NCI-H82 treated with DMSO at 0.1 percent for 48 hours (cell line): ENCODE measurements around the gene DUSP6.
A peak's percentile ranks its signal among the peaks of the same experiment; 100 is the strongest.

Experiments used
- DNase-seq: peaks from one replicate; lab custom pipeline; 2025; ENCODE audit not compliant: unreplicated experiment; lab: John Stamatoyannopoulos, UW

Gene DUSP6, protein sequence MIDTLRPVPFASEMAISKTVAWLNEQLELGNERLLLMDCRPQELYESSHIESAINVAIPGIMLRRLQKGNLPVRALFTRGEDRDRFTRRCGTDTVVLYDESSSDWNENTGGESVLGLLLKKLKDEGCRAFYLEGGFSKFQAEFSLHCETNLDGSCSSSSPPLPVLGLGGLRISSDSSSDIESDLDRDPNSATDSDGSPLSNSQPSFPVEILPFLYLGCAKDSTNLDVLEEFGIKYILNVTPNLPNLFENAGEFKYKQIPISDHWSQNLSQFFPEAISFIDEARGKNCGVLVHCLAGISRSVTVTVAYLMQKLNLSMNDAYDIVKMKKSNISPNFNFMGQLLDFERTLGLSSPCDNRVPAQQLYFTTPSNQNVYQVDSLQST

DNA sequence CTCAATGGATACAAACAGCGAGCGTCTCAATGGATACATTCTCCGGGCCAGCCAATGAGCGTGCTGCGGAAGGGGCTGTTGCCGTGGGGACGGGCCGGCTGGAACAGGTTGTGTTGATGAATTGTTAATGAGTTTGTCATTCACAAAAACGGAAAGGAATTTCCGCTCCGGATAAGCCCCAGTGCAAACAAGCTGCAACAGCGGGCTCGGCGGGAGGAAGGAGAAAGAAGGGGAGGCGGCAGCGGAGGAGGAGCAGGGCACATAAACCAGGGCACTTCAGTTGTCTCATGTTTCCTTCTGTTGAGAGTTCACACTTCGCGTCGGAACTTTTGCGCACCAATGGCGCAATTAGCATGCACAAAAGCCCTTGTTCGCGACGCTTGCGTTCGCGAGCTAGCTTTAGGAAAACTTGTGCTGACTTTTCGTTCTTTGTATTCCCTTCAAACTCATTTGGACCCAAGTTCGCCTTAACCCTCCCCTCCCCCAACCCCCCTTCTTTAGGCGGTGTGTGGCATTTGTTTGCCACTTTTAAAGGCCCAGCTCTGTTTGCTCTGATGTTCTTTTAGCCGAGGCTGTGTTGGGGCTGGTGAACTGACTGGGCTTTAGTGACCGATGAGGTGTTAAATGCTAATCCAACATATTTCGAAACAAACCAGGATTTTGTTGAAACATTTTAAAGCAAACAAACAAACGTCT is at the start of gene DUSP6:
TSS of gene DUSP6 (minus strand) at position 10 of the 696 bp plus-strand sequence. CDS start 462 bp downstream, outside the sequence.
- peak; percentile 88 for DNase-seq

DNA sequence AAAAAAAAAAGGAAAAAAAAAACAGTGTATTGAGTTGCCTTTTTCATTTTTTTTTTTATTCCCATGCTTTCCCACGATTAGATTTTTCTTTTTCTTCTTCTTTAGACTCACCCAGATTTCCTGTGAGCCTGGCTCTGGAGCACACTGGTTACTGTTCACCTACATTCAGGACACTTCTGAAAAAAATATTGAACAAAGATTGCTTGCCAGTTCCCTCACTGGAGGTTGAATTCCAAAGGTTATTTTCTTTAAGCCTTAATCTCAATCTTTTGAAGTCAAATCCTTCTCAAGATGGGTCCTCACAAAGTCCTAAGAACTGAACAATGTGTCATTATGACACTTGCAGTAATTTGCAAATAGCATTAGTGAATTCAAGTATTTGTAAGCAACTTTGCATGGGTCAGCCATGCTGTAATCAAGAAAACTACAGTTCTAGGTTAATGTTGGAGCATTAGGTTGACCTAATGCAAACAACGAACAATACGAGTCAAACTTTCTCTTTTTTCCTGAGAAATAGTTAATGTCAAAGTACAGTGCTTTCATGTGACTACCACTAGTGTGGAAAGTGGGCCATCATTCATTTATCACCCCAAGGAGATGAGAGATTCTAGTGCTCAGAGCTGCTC is 49.2 kb upstream of the DUSP6 start:
- DNase-seq: no peak

DNA sequence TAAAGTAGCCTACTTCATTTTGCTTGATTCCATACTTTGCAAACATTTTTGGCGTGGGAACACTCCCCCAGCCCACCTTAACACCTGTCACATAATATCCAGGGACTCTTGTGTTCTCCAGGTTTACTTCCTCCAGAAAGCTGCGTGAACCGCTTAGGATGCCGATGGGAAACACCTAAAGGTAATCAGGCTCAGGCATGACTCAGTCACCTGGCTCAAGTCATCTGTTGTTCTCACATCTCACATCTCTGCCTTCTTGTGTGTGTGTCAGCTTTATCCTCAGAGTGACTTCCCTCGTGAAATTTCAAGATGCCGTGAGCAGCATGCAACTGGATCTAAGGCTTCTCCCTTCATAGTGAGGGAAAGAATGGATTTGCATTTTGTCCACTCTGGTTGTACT is 48.1 kb upstream of the DUSP6 start:
- no peak for DNase-seq

DNA sequence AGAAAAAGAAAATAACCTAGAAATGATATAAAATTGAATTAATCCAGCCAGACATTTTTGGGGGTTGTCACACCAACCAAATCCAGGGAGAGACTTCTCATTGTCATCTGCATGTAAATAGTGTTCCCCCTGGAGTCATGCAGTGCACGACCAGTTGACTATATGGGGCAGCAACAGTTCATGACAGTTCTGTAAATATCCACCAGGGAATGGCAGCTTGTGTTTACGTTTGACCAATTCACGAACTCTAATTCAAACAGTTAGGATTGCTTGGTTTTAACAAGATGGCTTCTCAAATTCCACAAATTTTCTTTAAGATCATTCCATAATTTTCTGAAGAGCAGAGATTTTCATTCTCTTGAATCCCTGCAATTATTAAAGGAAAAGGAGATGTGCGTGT is 43.4 kb upstream of the DUSP6 start:
- DNase-seq: no peak

DNA sequence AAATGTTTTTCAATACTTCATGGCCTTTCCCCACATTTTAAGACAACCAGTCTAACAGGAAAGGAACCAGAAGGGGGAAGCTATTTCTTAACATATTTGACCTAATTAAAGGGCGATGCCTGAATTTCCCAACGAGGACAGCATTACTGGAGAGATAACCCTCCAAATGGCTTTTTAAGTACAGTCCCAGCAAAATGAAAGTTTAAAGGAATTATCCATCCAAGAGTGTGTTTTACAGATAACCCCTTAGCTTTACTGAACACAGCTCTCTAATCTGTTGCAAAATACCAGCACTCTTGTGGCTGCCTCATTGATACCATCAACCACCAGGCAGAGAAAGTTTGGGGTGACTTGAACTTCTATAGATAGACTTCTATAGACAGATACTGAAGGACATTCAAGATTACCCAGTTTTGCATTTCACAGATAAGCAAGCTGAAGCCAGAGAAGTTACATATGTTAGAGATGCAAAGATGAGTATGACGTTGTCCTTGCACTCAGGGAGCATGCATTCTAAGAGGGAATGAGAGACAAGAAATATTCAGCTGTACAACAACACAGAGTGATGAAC is 41.3 kb upstream of the DUSP6 start:
- DNase-seq: no peak

DNA sequence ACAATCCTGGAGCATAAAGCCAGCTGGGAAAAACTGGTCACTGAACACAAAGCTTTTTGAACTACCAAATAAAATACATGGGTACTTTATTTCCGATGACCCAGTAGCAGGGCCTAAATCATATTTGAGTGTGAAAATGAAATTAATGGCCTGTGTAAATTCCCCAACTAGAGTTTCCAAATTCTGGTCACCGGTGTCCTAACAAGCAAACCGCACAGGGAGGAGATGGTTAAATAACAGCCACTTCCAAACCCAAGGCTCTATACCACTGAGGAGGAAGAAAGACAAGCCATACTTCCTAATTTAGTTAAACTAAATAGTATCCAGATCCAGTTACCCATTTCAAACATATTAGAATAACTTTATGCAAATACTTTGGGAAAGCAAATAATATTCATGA is 40.1 kb upstream of the DUSP6 start:
- DNase-seq: no peak

DNA sequence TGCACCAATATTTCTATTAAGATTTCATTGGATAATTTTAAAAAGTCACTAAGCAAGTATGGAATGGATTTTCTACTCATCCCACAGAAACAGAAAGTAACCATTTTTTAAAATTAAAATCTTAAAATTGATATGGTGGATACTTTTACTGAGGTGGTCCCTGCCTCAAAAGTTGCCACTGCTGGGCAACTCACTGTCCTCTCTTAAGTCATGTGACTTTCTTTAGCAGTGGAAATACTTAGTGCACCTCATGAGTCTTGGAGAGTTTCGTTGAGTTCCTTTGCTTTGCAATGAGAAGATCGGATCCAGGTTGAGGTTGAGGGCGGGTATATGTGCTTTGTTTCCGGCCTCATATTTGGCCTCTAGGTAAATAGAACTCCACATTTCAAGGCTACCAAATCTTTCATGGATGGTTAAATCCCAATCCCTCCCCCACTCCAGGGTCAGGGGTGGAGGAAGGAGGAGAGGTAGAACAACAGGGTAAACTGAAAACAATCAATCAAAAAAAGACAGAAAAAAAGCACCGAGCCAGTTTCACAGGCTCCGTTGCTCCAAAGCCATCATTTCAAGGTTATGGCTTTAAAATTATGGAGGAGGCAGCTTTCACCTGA is 39.5 kb upstream of the DUSP6 start:
- DNase-seq: no peak

DNA sequence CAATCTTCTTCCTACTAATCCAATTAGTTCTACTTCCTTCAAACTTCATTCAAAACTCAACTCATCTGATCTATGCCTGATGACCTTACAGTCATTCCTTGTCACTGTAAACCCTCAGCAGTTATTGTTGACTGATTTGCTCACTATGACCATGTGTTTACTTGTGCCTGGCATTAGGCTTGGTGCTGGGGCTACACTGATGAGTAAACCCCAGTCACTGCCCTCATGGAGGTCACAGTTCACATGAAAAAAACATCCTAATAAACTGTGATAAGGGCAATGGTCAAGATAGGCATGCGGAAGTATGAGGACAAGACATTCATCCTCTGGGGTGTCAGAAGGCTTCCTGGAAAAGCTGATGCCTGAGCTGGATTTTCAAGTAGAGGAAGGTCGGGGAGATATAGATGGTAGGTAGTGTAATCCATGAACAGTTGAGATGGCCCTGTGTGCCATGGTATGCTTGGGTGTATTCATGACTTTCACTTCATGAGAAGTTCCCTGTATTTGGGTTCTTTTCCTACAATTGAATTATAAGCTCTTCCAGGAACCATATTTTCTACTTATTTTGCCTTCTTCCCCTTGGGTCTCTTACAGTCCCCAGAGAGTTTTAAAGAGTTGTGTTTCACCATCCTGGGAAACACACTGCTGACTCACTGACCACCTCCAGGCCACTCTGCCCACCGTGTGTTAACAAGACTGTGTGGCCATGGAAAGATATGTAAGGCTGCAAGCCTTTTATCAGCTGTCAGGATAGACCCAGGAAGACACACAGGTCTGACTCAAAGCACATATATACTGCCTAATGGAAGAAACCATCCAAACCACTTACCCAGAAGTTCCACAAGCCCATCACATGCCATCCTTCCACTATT is 38.7 kb upstream of the DUSP6 start:
- no peak for DNase-seq

DNA sequence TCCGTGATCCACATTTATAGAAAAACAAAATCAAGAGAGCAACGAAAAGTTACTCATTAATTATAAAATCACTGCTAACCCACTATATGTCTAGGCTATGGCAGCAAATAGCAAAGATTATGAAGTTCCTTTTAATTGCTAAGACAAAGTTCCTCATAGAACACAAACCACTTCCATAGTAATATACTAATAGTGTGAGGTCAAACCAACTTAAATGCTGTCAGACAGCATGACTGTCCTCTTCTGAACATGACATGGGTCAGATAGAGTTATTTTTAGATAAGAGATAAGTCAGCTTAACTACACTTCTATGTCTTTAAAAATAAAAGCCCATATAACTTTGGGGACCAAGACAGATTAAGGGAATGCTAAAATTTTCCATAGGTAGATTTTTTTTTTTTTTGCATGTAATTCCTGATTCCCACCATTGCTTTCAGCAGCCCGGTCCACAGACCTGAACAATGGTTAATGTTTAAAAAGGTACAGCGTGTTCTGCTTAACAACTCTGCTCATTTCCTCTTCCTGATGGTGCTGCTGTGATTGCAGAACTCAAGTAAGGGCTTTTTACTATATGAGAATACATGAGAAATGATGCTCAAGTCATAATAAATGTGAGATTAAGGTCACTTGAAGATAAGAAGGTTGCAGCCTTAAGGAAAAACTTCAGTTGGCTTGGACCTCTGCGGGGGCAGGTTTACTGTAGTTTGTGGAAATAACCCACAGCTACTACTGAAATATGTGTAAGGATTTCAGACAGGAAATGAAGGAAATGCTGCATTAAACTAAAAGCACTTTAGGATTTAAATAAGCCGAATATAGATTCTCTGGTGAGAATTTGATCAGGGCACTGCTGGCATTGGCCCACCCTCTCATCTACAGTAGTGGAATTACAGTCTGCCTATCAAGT is 37.7 kb upstream of the DUSP6 start:
- DNase-seq: no peak

DNA sequence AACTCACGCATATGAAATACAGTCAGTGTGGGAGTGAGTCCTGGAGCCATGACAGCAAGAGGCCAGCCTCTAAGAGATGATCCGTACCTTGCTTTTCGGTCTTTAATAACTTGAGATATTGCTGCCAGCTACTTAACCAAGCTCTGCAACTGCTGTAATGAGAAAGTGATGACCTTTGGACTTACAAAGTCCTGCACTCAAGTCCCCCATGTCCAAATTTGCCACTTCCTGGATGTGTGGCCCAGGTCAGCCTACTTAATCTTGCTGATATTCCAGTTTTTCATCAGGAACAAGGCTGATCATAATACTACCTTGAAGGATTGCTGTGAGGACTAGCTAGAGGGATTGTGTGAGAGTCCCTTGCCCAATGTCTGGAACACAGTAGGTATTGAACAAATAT is 33.8 kb upstream of the DUSP6 start:
- DNase-seq: no peak

DNA sequence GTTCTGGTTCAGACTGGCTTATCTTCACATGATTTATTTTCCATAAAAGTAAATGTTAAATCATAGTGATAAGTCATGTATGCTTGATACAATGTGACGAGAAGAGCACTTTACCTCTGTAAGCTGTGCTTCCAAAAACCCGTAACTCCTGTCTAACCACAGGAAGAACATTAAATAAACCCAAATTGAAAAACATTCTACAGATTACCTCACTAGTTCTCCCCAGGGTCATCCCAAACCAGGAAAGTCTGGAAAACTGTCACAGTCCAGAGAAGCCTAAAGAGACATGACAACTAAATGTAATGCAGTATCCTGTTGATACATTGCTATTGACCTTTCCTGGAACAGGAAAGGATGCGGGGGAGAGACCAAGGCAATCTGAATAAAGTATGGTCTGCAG is 32.5 kb upstream of the DUSP6 start:
- no peak for DNase-seq

DNA sequence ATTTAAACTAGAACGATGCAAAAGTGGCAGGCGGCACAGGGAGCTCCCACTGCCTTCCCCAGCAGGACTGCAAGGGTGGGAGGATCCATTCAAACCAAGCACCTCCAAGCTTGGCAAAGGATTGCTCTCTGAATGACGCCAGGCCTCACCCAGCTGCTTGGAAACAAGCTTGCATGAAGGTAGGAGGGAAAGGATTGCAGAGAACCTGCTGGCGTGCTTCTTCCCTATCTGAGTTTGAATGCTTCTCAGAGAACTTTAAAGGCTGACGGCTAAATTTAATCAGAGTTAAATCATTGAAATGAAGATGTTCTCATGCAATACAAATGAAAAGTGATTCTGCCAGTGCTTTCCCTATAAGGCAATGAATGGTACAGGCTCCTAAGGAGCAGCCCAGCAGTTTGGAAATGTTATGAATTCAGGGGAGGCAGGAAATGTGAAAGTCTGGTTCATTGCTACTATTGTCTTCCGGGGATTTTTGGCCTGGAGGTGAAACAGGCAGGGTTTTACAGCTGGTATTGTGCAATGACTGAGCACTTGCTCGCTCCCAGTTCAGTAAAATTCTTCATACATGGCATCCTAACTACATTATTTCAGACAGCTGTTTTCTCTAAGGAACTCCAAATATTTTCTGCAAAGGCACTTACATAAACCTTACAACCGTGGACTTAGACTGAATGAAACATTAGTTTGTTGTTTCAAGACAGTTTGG is 31.9 kb upstream of the DUSP6 start:
- no peak for DNase-seq

DNA sequence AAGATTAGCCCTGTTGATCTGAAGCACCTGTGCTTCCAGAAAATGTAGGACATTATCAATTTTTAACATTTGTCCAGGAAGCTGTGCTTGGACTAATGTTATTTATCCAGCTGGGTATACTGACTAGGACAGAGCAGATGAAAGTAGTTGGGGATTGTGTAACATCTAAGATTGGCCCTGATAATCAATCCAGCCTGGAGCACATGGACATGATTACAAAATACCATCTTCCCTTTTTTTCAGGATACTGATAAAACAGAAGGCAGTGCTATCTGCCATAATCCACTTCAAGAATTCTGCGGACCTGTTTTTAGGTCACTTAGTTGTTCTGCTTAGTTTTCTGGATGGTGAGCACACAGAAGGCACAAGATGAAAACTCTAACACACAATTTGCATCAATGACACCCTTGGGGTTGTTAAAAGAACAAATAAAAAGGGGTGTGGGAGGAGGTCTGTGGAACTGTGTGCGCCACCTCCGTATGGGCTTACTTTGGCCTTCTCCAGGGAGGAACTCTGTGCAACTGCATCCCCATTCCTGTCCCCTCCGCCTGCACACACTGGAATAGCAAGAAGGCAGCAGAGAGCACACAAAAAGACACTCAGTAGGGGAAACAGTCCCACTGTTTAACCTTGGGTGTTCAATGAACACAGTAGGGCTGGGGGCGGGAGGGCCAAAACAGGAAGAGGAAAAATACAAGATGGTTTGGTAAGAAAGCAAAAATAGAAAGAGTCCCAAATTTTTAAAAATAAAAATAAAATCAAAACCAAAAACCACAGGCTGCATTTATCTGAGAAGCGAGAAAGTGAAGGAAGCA is 31.1 kb upstream of the DUSP6 start:
- DNase-seq: no peak

DNA sequence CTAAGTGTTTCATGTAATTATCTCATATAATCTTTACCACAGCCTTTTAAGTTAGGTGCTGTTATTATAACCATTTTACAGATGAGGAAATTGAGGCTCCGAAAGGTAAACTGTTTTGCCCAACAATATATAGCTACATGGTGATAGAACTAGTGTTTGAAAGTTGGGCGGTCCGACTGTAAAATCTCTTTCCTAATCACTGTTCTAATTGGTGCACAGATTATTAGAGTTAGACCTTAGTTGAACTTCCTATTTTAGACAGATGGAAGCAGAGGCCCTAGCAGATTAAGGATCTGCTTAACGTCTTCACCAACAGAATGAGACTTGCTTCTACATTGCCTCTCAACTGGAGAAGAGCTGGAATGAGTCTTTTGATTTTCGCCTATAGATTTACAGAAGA is 30.0 kb upstream of the DUSP6 start:
- no peak for DNase-seq

DNA sequence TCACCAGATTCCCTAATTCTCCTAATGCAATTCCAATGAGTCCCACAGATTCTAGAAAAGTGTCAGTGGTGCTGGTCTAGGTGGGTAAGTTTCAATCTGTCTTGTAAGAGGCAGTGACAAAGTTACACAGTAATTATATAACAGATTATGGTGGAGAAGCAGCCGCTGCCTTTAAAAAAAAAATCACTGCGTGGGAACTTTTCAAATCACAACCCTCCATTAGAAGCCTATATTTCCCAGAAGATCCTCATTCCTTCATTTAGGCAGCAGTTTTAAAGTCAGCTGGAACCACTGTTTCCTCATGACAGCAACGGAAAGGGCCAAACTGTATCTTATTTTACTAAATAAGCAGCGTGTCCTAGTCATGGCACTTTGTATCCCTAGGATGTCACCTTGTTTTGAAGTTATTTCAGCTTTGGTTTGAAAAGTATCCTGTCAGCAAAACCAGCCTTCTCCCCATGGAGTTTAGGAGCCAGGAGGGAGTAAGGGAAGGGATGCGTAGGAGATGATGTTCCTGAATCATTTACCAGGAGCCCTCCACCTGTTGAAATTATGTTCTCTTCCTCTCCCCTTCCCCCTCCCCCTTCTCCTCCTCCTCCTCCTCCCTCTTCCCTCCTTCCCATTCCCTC is 27.7 kb upstream of the DUSP6 start:
- no peak for DNase-seq

DNA sequence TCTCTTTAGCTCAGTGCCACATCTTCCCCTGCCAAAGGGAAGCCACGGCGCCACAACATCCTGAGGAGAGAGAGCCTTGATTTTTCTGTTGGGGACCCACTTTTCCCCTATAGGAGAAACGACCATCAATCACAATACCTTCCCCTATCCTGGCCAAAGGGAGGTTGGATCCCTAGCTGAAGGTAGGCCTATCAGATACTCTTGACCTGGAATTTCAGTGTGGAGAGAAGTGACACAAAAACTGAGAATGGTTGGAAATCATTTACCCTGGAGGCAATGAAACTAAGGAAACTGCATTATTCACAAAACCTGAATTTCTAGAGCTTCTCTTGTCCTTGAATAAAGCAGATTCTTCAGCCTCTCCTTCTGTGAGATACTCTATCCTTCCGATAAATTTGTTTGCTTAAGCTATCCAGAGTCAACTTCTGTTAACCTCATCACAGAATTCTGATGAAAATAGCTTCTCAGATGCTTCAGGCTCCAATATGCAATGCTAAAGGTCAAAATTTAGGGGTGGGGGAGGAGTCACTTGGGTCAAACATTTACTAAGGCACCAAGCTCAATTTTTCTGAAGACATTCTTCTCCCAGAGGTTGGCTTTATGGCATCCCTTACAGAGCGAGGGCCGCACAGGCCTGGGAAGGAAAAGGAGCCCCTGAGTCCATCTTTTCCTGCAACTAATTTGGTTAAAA is 27.0 kb upstream of the DUSP6 start:
- no peak for DNase-seq

DNA sequence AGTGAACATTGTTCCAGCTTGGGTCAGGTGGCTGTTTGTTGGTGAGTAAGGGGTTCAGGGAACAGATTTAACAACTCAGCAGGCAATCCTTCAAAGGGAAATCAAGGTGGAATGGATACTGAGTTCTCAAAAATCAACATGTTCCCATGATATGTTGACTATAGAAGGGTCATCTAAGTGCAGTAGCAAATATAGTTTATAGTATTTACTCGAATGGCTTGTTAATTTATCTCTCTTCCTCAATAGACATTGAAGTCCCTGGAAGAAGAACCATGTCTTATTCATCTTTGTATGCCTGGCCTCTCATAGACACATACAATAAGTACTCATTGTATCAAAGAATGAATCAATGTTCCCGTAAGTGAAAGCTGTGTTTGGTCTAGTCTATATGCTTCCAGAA is 24.5 kb upstream of the DUSP6 start:
- DNase-seq: no peak
